Esophagus squamous epithelium (tissue), 5 donors: Measurements from ENCODE around the gene FAM171A2. TPM values are rescaled to one million over a fixed set of nuclear protein-coding genes. Genes with fewer than 3 reads are reported as not detected.
"Not testable (repeated sequence)": the region's sequence is repeated elsewhere in the genome, so short reads cannot be mapped to it uniquely, and the experiment has no call there.

Source experiments
- DNase-seq: peaks from one replicate; lab custom pipeline; 2025; lab: John Stamatoyannopoulos, UW
- H3K27ac ChIP-seq, 4 donors: fragments of 200-600 bp; sonication (generic); one replicate each; pipeline ENCODE4 v1.5.1; 2016 to 2019; ENCODE audit warnings: mild to moderate bottlenecking in 1 of 4
- H3K27me3 ChIP-seq, 4 donors: fragments of 200-600 bp; sonication (generic); 1 replicate in 3 of 4; 2 replicates in 1 of 4; pipeline versions ENCODE4 v1.5.1 to v1.6.0; 2017 to 2021; ENCODE audit warnings: antibody characterized with exemption in 1 of 4
- H3K36me3 ChIP-seq, 3 donors: fragments of 200-600 bp; sonication (generic); one replicate each; pipeline ENCODE4 v1.5.1; 2016 to 2019
- H3K4me1 ChIP-seq, 3 donors: fragments of 200-600 bp; sonication (generic); one replicate each; pipeline ENCODE4 v1.5.1; 2017 to 2019
- H3K4me3 ChIP-seq, 4 donors: fragments of 200-600 bp; sonication (generic); 1 replicate in 3 of 4; 2 replicates in 1 of 4; pipeline ENCODE4 v1.5.1; 2016 to 2019; ENCODE audit warnings: mild to moderate bottlenecking in 2 of 4, moderate library complexity in 1 of 4
- H3K9me3 ChIP-seq, 3 donors: fragments of 200-600 bp; sonication (generic); one replicate each; pipeline ENCODE4 v1.5.1; 2016 to 2019
- POLR2A ChIP-seq, 4 donors: fragments of 450-650 bp; IDR thresholded peaks; one replicate each; pipeline ENCODE4 v1.6.1; 2017; ENCODE audit warnings: antibody characterized with exemption in 4 of 4, mild to moderate bottlenecking in 4 of 4, moderate library complexity in 3 of 4
- WGBS, 2 donors: methylation state at CpG; one replicate each; pipeline ENCODE4 v1.1.5; 2018; 5-methylcytosine and 5-hydroxymethylcytosine counted together
- intact Hi-C: fragments of 100-400 bp; cut with DNase I; formaldehyde crosslinking; loops from one replicate; pipeline ENCODE4 v1.15.0; 2022
- total RNA-seq, 4 donors: library from RNA; depleted of rRNA; stranded (reverse); fragments of >200 nt; gene quantifications; one replicate each; pipeline ENCODE4 v1.1.0, GENCODE V29; 2016
- TF ChIP-seq, protein P1 (sequence below), 6 experiments: fragments of 450-650 bp in 4 of 6; fragments of 200-600 bp in 2 of 6; sonication (generic) in 2 of 6; IDR thresholded peaks; one replicate each; pipeline ENCODE4 v1.5.1; 2016 to 2019; ENCODE audit warnings: antibody characterized with exemption in 6 of 6, mild to moderate bottlenecking in 4 of 6, moderate library complexity in 4 of 6
- donor health status: DM: yes; HTN: yes; CAD: no.

Gene FAM171A2
- total RNA-seq, 4 donors from 2014 or later, result 0.35 to 17.4 (median 3.2) TPM

DNA sequence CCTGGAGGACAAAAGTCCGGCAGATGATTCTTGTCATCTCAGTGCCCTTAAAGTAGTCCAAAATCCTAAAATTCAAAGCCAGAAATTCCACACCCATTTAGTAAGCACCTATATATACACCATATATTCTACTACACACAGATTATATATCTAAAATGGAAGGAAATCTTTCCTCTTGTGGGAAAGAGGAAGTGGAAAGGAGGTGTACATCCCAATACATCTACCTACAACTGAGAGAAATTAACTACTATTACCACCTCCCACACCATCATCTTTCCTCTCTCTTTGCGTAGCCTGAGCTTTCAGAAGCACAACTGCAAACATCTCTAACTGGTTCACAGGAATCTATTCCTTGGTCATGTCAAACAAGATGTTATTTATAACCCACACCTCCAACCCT, 31.2 kb upstream of the FAM171A2 start:
- H3K4me3 ChIP-seq, result no peak overlapping the region
- H3K27ac ChIP-seq, result no peak overlapping the region
- WGBS, 2 donors, result 83 to 98% methylated on average over 2 of the region's 2 CpGs
- intact Hi-C loops, result loop anchor here (10.0 kb wide), 1 partner anchor 140 kb away; no protein-coding TSS in a partner anchor
- TF ChIP-seq POLR2A (IDR thresholded peaks at IDR 0.05), result no peak
- no peaks in the 10 kb centered on the region for H3K9me3 ChIP-seq
- H3K36me3 ChIP-seq, result peaks cover 4 to 47% (median 16%) of the 10 kb centered on the region in 3 donors
- DNase-seq, result no peak
- H3K27me3 ChIP-seq, result no peaks in the 10 kb centered on the region
- H3K4me1 ChIP-seq, result no peaks in the 10 kb centered on the region

DNA sequence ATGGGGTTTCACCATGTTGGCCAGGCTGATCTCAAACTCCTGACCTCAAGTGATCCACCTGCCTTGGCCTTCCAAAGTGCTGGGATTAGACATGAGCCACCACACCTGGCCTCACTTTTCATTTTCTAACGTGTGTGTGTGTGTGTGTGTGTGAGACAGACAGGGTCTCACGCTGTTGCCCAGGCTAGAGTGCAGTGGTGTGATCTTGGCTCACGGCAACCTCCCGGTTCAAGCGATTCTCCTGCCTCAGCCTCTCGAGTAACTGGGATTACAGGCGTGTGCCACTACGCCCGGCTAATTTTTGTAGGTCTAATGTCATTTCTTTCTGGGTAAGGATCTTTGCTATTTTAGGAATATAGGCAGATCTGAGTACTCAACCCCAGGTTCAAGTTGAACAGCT, 30.5 kb upstream of the FAM171A2 start:
- intact Hi-C loops, result loop anchor here (10.0 kb wide), 1 partner anchor 141 kb away; no protein-coding TSS in a partner anchor
- 96 to 97% methylated on average over 4 to 9 of the region's 9 CpGs for WGBS, 2 donors
- not testable (repeated sequence) for H3K4me3 ChIP-seq

DNA sequence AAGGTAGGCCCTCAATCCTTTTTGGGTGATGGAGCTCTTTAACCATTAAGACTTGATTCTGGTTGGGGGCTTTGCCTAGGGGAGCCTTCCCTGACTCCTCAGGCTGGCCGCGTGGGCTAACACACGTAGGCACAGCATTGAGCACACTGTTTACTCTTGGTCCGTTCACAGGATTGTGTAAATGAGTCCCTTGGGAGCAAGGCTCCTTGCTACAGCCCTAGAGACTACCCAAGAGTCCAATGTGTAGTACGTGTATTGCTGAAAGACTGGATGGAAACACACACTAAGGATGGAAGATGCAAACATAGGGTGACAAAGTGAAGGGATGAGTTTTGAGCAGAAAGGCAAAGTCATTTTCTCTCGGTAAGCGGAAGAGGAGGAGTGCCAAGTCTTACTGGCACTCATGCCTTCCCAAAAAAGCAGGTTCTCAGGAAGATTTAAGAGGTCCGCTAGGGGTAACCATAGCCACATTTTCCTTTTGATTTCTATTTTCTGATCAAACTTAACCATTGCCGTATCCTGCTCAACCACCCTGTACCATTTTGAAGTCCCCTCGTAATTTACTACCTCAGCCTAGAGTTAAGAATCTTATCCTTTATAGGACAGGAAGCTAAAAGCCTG, 26.7 kb upstream of the FAM171A2 start:
- Histone ChIP-seq H3K4me3 (no peak overlapping the region), H3K27ac (no peak overlapping the region), H3K27me3 (peaks cover 0 to 9% (median 0%) of the 10 kb centered on the region in 4 donors), H3K4me1 (peaks cover 6 to 9% (median 7%) of the 10 kb centered on the region in 3 donors), H3K9me3 (no peaks in the 10 kb centered on the region), H3K36me3 (peaks cover 0 to 2% (median 0%) of the 10 kb centered on the region in 3 donors)
- no peak for TF ChIP-seq POLR2A (IDR thresholded peaks at IDR 0.05)
- TF ChIP-seq, protein P1, sequence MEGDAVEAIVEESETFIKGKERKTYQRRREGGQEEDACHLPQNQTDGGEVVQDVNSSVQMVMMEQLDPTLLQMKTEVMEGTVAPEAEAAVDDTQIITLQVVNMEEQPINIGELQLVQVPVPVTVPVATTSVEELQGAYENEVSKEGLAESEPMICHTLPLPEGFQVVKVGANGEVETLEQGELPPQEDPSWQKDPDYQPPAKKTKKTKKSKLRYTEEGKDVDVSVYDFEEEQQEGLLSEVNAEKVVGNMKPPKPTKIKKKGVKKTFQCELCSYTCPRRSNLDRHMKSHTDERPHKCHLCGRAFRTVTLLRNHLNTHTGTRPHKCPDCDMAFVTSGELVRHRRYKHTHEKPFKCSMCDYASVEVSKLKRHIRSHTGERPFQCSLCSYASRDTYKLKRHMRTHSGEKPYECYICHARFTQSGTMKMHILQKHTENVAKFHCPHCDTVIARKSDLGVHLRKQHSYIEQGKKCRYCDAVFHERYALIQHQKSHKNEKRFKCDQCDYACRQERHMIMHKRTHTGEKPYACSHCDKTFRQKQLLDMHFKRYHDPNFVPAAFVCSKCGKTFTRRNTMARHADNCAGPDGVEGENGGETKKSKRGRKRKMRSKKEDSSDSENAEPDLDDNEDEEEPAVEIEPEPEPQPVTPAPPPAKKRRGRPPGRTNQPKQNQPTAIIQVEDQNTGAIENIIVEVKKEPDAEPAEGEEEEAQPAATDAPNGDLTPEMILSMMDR (IDR thresholded peaks at IDR 0.05), result no peak
- WGBS, 2 donors, result 72 to 78% methylated on average over 9 to 10 of the region's 10 CpGs
- DNase-seq, result no peak
- intact Hi-C loops, result loop anchor here (10.0 kb wide), 1 partner anchor 144 kb away; no protein-coding TSS in a partner anchor

More for the DNA sequence above, 30.5 kb upstream of the FAM171A2 start:
- DNase-seq, H3K27ac ChIP-seq, H3K27me3 ChIP-seq, H3K4me1 ChIP-seq, H3K9me3 ChIP-seq: not testable (repeated sequence)
- H3K36me3 ChIP-seq, result peaks cover 4 to 40% (median 11%) of the 10 kb centered on the region in 3 donors

DNA sequence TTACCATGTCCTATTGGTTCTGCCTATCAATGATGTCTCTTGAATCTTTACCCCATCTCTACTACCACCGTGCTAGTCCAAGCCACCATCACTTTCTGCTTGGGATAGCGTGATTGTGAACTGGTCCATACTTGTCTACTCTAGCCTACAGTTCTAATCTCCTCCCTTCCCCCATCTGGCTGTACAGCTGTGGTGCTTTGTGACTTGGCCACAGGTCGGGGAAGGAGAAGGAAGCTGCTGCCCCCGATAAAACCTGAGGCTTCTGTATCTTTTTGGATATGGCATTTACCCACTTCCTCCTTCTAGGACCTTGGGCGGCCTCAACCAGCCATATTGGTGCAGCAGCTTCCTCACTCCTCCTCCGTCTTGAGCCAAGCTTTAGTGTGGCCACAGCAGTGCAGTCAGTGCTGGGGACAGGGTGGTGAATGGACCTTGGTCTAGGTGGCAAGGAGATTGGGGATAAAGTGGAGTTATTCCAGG, 26.1 kb upstream of the FAM171A2 start:
- Histone ChIP-seq H3K36me3 (no peaks in the 10 kb centered on the region), H3K9me3 (no peaks in the 10 kb centered on the region), H3K4me3 (no peak overlapping the region), H3K27me3 (peaks cover 0 to 13% (median 0%) of the 10 kb centered on the region in 4 donors), H3K4me1 (peaks cover 7 to 15% (median 10%) of the 10 kb centered on the region in 3 donors), H3K27ac (no peak overlapping the region)
- WGBS, 2 donors, result 76 to 78% methylated on average over 4 to 5 of the region's 6 CpGs
- TF ChIP-seq POLR2A (IDR thresholded peaks at IDR 0.05), result no peak
- TF ChIP-seq, protein P1 (IDR thresholded peaks at IDR 0.05), result no peak
- no peak for DNase-seq
- intact Hi-C loops, result loop anchor here (10.0 kb wide), 1 partner anchor 145 kb away; no protein-coding TSS in a partner anchor

DNA sequence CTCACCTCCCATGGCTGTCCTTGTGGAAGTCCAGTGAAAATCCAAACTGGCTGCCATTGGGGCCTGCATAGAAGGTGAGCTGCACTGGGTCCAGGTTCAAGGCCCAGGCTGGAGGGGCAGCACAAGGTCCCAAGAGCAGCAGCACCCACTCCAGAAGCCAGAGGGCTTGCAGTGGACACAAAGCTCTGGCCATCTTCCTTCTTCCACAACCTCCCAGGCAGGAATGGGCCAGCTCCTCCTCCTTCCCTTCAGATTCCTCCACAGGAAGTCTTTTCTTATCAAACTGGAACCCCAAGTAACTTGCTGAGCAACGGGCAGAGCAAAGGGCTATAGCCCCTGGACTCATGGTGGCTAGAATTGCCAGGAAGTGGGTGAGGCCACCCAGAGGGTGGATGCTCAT, 25.6 kb upstream of the FAM171A2 start, which contains the start of gene ITGA2B:
Gene ITGA2B, minus strand, starts transcription at position 369 of the 400 bp plus-strand sequence. Its CDS starts 176 bp downstream, at position 193.
- no peak for DNase-seq
- TF ChIP-seq POLR2A (IDR thresholded peaks at IDR 0.05), result no peak
- TF ChIP-seq, protein P1 (IDR thresholded peaks at IDR 0.05), result no peak
- H3K36me3 ChIP-seq, result no peaks in the 10 kb centered on the region
- H3K4me1 ChIP-seq, result peaks cover 7 to 19% (median 15%) of the 10 kb centered on the region in 3 donors
- intact Hi-C loops, result no loop called here
- WGBS, 2 donors, result 33 to 46% methylated on average over 1 of the region's 1 CpG
- H3K27me3 ChIP-seq, result peaks cover 0 to 17% (median 0%) of the 10 kb centered on the region in 4 donors
- no peak within 1 kb of the TSS for H3K27ac ChIP-seq
- H3K9me3 ChIP-seq, result no peaks in the 10 kb centered on the region
- no peak within 1 kb of the TSS for H3K4me3 ChIP-seq

DNA sequence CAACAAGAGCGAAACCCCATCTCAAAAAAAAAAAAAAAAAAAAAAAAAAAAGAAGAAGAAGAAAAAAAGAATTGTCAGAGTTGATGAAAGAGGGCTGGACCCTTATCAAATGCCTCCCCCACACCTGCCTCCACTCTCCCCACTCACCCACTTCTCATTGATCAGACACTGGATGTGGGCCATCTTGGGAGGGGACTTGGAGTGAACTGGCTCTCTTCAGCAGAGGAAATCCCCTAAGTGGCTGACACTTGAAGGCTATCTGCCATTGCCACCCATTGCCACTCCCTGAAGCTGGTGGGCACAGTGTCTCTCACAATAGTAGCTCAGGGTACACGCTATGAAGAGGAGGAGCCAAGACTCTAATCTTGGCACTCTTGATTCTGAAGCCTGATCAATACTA, 24.2 kb upstream of the FAM171A2 start:
- no peak overlapping the region for H3K4me3 ChIP-seq
- no peaks in the 10 kb centered on the region for H3K9me3 ChIP-seq
- no peaks in the 10 kb centered on the region for H3K36me3 ChIP-seq
- peaks cover 0 to 23% (median 0%) of the 10 kb centered on the region in 4 donors for H3K27me3 ChIP-seq
- no peak overlapping the region for H3K27ac ChIP-seq
- TF ChIP-seq, protein P1 (IDR thresholded peaks at IDR 0.05), result no peak
- TF ChIP-seq POLR2A (IDR thresholded peaks at IDR 0.05), result no peak
- DNase-seq, result no peak
- H3K4me1 ChIP-seq, result peaks cover 7 to 20% (median 15%) of the 10 kb centered on the region in 3 donors
- intact Hi-C loops, result no loop called here
- WGBS, 2 donors, result 67 to 91% methylated on average over 1 of the region's 2 CpGs
